SIG-M5 treated with dmso at 0.1 percent for 504 hours (cell line): ENCODE measurements around the gene GPHN.
A peak's percentile ranks its signal among the peaks of the same experiment; 100 is the strongest.

ENCODE experiments used
- DNase-seq: peaks from one replicate; lab custom pipeline; 2025; ENCODE audit not compliant: unreplicated experiment; lab: John Stamatoyannopoulos, UW

The GPHN gene

DNA sequence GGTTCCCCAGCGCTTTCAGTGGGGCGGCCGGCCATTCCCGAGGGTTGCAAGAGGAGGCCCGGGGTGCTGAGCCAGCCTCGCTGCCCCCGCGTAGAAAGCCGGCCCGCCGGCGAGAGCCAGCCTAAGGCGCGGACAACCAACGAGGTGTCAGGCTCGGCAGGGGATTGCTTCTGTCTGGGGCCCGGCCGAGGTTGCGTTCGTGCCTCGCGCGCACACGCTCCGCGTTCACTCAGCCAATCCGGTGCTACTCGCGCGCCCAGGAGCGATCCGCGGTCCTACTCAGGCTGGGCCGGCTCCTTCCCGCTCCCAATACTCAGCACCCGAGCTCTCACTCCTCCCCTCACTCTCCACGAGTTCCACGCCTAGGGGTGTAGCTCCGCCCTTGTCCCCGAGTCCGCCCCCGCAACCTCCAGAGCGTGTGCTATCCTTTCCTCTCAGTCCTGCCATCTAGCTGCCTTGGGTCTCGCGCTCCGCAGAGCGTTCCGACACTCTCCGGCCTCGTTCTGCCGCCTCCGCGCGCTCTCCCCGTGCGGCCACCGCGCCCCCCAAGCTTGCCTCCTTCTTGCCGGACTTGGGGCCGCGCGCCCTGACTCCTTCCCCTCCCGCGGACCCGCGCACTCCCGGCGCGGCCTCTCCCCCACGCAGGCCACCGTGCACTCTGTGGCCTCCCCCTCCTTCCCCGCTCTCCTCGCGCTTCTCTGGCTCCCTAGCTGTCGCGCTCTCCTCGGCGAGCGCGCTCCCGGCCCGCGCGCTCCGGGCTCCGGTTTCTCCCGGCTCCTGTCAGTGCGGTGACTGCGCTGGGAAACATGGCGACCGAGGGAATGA, at the start of gene GPHN:
Gene GPHN, plus strand, starts transcription at position 426 of the 825 bp plus-strand sequence.
- DNase-seq = peak; percentile 98

DNA sequence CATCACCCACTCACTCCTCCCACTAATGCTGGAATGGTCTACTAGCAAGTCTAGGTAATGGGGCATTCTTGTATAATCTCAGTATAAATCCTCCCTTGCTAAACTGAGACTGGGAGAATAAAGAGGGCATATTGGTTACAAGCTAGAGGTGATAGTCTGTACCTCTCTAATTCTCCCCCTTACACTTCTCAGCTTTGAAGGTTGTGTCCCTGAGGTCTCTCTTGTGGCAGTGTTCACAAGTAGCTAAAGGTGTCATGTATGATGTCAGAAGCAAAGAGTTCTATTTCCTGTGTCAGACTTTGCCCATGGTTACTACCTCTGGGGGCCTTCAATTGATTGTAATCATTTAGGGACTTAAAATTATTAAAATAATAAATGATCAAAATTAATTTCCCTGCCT, 48.3 kb upstream of the GPHN start:
- no peak for DNase-seq

GRCh38 chr14:66464261-66464660, 43.7 kb upstream of the GPHN start:
- no peak for DNase-seq

- no peak for DNase-seq
Measured at GRCh38 chr14:66468778-66469367, 39.1 kb upstream of the GPHN start.

- no peak for DNase-seq
Measured at GRCh38 chr14:66471584-66471983, 36.4 kb upstream of the GPHN start.

DNA sequence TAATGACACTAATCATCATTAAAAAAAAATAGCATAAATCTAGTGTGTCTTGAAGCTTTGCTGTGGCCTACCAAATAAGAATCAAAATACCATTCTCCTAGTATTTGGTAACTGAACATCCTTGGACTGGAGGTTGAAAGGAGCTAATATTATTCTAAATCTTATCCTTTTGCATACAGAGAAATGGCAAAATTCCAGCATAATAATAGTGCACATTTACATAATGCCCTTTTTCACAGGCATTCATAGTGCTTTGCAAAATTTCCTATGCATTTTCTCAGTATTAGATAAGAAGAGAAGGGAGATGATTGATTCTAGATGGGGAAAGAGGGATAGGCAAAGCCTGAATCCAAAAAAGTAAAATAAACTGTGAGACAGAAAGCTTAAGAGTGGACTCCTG, 35.7 kb upstream of the GPHN start:
- DNase-seq = no peak

DNA sequence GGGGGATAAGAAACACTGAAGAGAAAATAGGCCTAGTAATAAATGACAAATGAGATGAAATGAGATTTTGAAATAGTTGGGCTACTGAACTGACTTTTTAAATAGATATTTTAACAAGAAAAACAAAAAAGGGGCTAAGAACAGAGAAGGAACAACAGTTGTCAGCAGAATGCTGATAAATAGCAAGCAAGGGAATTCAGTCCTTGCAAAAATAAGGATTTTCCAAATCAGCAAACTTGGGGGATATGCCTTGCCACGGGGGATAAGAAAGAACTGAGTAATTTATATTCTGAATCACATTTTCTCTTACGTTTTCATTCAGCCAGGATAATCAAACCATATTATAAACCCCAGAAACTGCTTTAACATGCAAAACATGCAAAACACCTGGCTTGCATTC, 34.7 kb upstream of the GPHN start:
- DNase-seq = no peak

GRCh38 chr14:66476964-66477363, 31.0 kb upstream of the GPHN start:
- no peak for DNase-seq

DNA sequence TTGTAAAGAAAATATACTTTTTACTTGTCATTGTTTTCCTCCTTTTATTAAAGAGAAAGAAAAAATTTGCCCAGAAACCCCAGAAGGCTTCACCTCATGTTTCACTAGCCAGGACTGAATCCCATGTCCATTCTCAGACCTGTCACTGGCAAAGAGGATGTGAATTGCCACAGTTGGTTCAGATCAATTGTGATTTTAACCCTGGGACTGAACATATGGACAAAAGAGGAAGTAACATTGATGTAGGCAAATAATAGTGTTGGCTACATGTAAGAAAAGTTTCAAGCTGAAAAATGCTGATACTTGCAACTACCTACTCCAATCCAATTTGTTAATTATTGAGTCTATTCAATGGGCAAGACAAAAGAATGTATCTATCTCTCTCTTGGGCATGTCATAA, 30.4 kb upstream of the GPHN start:
- DNase-seq = peak; percentile 20

GRCh38 chr14:66482873-66483272, 25.1 kb upstream of the GPHN start:
- no peak for DNase-seq

- no peak for DNase-seq
Measured at GRCh38 chr14:66483322-66483721, 24.6 kb upstream of the GPHN start.

DNA sequence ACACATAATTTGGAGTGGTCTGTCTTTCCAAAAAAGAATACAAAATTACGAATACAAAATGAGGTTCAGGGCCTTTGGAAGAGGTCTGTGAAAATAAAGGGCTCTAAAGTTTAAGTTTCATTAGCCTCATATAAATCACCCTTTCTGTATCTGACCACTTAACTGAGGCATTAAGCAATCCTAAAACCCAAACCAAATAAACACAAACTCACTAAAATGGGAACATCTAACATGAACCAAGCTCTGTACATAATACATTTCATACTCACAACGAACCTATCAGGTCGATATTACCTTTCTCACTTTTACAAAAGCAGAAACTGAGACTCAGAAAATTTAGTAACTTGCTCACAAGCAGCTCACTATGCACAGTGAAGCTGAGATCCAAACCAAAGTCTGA, 22.9 kb upstream of the GPHN start:
- no peak for DNase-seq

DNA sequence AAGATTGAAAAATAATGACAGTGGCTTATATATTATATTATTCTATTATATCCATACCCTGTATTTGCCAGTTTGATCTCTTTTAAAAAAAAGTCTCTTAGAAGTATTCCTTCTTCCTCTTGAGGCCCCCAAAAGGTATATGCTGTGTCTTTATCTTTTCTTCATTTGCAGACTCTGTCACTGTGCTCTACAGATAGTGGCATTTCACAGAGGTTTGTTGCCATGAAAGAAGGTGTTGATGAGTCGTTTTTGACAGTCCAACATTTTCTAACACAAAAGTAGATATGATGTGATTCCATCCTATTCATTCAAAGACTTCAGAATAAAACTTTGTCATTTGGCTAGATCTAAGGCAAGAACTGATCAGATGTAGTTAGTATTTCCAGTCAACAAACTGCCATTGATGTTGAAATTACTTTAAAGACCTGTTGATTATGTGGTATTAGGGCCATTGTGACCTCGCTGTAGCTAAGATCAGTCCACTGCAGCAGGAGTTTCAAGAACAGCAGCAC, 22.0 kb upstream of the GPHN start, which contains the start of gene CCDC196:
Gene CCDC196, plus strand, starts transcription at position 462 of the 512 bp plus-strand sequence. CDS start 132 bp downstream, outside the sequence.
- no peak for DNase-seq

- DNase-seq = no peak
Measured at GRCh38 chr14:66487164-66487563, 20.8 kb upstream of the GPHN start.

GRCh38 chr14:66490143-66491111, 17.5 kb upstream of the GPHN start:
- DNase-seq = no peak

GRCh38 chr14:66493750-66494149, 14.2 kb upstream of the GPHN start:
- no peak for DNase-seq

DNA sequence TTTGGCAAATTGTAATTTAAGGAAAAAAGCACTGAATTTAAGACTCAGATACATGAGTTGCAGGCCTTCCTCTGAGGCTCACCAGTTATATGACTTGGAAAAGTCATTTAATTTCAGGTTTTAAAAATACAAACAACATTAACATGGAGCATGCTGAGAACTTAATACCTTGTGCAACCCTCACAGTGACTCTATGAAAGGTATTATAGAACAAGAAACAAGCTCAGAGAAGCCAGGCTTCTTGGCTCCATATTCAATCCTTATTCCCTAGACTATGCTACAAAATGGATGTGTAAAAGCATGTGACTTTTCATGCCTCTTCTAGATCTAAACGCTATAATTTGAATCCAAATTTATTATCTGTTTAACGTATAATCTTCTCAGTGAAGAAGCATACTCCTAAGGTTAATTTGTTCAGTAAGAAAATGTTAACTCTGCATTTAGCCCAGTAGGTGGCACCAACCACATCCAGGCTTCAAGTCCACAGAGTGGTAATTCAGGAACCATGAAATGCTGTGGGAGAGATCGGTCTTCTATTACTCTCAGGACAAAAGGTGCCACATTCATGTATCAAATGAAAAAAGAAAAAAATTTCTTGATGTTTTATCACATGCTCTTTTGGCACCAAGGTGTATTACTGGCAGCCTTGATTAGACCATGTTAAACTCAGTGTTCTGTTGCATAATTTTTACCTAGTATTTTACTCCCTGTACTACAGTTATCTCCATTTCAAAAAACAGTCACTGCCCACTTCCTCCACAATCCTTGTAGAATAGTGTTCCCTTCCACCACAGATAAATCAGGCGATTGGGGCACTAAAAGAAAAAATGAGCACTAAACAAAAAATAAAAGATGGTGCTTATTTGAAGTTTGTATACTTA, 12.5 kb upstream of the GPHN start:
- DNase-seq = peak; percentile 49

GRCh38 chr14:66496188-66496807, 11.6 kb upstream of the GPHN start:
- DNase-seq = no peak

DNA sequence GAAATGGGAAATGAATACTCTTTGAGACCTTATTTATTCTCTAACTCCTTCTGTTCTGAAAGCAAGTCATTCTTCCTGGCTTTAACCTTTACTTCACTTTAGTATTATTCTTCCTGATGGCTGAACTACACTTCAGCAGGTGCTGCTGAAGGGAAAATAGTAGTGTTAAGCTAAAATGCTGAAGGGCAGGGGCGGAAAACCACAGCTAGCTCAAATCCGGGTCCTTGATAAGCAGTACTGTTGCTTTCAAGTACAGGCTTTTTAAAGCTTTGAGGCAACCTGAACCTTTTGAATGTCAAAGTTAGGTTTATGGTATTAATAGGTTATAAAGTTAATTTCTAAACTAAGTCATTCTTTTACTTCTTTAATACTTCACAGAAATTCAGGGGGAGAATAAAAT, 11.0 kb upstream of the GPHN start:
- DNase-seq = no peak

- DNase-seq = no peak
Measured at GRCh38 chr14:66498311-66498710, 9.6 kb upstream of the GPHN start.
